Keratinocyte (primary cell): Measurements from ENCODE around the gene STUB1. TPM values are rescaled to one million over a fixed set of nuclear protein-coding genes. Genes with fewer than 3 reads are reported as not detected.

Experiments
- DNase-seq: peaks from one replicate; pipeline ENCODE4 v3.0.0-alpha.2; 2011; ENCODE audit warnings: low read depth, missing footprints, low spot score
- FAIRE-seq: peaks from 2 replicates; lab custom pipeline; 2011; peaks lifted over from hg19 to GRCh38; lab: Jason Lieb, UNC
- H2AFZ ChIP-seq: 2 replicates; pipeline ENCODE4 v1.6.0; 2012; ENCODE audit warnings: low read length, control low read depth, inconsistent platforms; ENCODE audit not compliant: control insufficient read depth
- H3K27ac ChIP-seq: 2 replicates; pipeline ENCODE4 v1.5.1; 2011; ENCODE audit warnings: low read length; ENCODE audit not compliant: control insufficient read depth, insufficient read depth
- H3K27me3 ChIP-seq: 3 replicates; pipeline ENCODE4 v1.6.0; 2011; ENCODE audit warnings: low read length; ENCODE audit not compliant: control insufficient read depth, insufficient read depth; ENCODE audit errors: extremely low read depth
- H3K36me3 ChIP-seq, 2 experiments: 2 replicates in 1 of 2; 3 replicates in 1 of 2; pipeline ENCODE4 v1.5.1; 2011; ENCODE audit warnings: low read length in 2 of 2, mild to moderate bottlenecking in 1 of 2; ENCODE audit not compliant: control insufficient read depth in 2 of 2, insufficient read depth in 2 of 2; ENCODE audit errors: extremely low read depth in 1 of 2
- H3K4me1 ChIP-seq: 3 replicates; pipeline ENCODE4 v1.5.1; 2011; ENCODE audit warnings: low read length; ENCODE audit not compliant: control insufficient read depth, insufficient read depth; ENCODE audit errors: extremely low read depth
- H3K4me2 ChIP-seq: 3 replicates; pipeline ENCODE4 v1.6.0; 2011; ENCODE audit warnings: low read depth, low read length; ENCODE audit not compliant: control insufficient read depth, insufficient read depth; ENCODE audit errors: extremely low read depth
- H3K4me3 ChIP-seq, 3 experiments: fragments of 200-600 bp in 1 of 3; sonication (generic) in 1 of 3; 2 replicates in 2 of 3; 3 replicates in 1 of 3; pipeline ENCODE4 v1.5.1; 2011 to 2016; ENCODE audit warnings: low read length in 3 of 3, mild to moderate bottlenecking in 3 of 3, control low read depth in 2 of 3, inconsistent platforms in 1 of 3, low read depth in 1 of 3, mixed read lengths in 1 of 3, mixed run types in 1 of 3, moderate library complexity in 1 of 3; ENCODE audit not compliant: control insufficient read depth in 2 of 3, insufficient read depth in 2 of 3; ENCODE audit errors: extremely low read depth in 1 of 3
- H3K79me2 ChIP-seq: 2 replicates; pipeline ENCODE4 v1.6.0; 2012; ENCODE audit warnings: low read length; ENCODE audit not compliant: control insufficient read depth, insufficient read depth
- H3K9ac ChIP-seq: 3 replicates; pipeline ENCODE4 v1.6.0; 2011; ENCODE audit warnings: low read length; ENCODE audit not compliant: control insufficient read depth, insufficient read depth; ENCODE audit errors: extremely low read depth
- H3K9me1 ChIP-seq: 3 replicates; pipeline ENCODE4 v1.6.0; 2011; ENCODE audit warnings: low read length; ENCODE audit not compliant: control insufficient read depth, insufficient read depth; ENCODE audit errors: extremely low read depth
- H3K9me3 ChIP-seq: 2 replicates; pipeline ENCODE4 v1.5.1; 2012; ENCODE audit warnings: low read depth, low read length; ENCODE audit not compliant: control insufficient read depth
- H4K20me1 ChIP-seq: 3 replicates; pipeline ENCODE4 v1.6.0; 2011; ENCODE audit warnings: low read length; ENCODE audit not compliant: control insufficient read depth, insufficient read depth; ENCODE audit errors: extremely low read depth
- CTCF ChIP-seq, 3 experiments: IDR thresholded peaks in 1 of 3; conservative IDR thresholded peaks in 1 of 3; optimal IDR thresholded peaks in 1 of 3; 2 replicates in 2 of 3; 3 replicates in 1 of 3; pipeline versions ENCODE3 to v1.5.1; 2011; ENCODE audit warnings: low read length in 3 of 3, mild to moderate bottlenecking in 3 of 3, moderate library complexity in 2 of 3, control low read depth in 1 of 3, inconsistent platforms in 1 of 3; ENCODE audit not compliant: insufficient read depth in 2 of 3; ENCODE audit errors: extremely low read depth in 1 of 3
- EZH2 ChIP-seq: IDR thresholded peaks from one replicate; pipeline ENCODE4 v1.6.1; 2012; ENCODE audit warnings: inconsistent platforms, mild to moderate bottlenecking, low read length, moderate library complexity
- dilution Hi-C: fragments of 300-500 bp; cut with MboI; formaldehyde crosslinking; loops from one replicate; pipeline ENCODE4 v1.7.0; 2020; ENCODE audit warnings: low sequenced_read_pairs; ENCODE audit not compliant: extremely low pct_ligation_motif_present
- polyA plus RNA-seq, 5 experiments: library from polyadenylated mRNA; depleted of rRNA in 3 of 5; stranded (reverse) in 3 of 5; stranded (forward) in 1 of 5; unstranded in 1 of 5; fragments of >200 nt; gene quantifications; 1 replicate in 1 of 5; 2 replicates in 3 of 5; 3 replicates in 1 of 5; pipeline versions ENCODE4 v1.2.1 to v1.2.3, GENCODE V29; 2011 to 2012; ENCODE audit warnings: missing spikeins in 2 of 5, low read depth in 1 of 5, low replicate concordance in 1 of 5

The STUB1 gene
- polyA plus RNA-seq, 1 donor (not counting 4 experiments of a cell fraction or from before 2014, with no cell fraction given): 124 TPM

- Histone ChIP-seq H4K20me1 (no peaks in the 10 kb centered on the region), H2AFZ (no peak overlapping the region), H3K4me1 (peaks cover 12% of the 10 kb centered on the region), H3K27me3 (peaks cover 50% of the 10 kb centered on the region), H3K27ac (no peak overlapping the region), H3K36me3 (no peaks in the 10 kb centered on the region), H3K4me2 (no peak overlapping the region), H3K79me2 (peaks cover 5% of the 10 kb centered on the region), H3K9ac (no peak overlapping the region), H3K9me3 (no peaks in the 10 kb centered on the region), H3K9me1 (no peaks in the 10 kb centered on the region), H3K4me3 (no peak overlapping the region)
- FAIRE-seq (no peak), DNase-seq (no peak)
- dilution Hi-C loops: no loop called here
- TF ChIP-seq EZH2: no peak
- no peak for TF ChIP-seq CTCF (optimal IDR thresholded peaks at IDR 0.05 in 1 of 3, IDR thresholded peaks at IDR 0.05 in 1 of 3, conservative IDR thresholded peaks at IDR 0.05 in 1 of 3; ENCODE audit: extremely low read depth in 1 of 3, insufficient read depth in 2 of 3, low read length in 3 of 3)
These were observed 13.6 kb downstream of the STUB1 start for GRCh38 chr16:693766-694165.

GRCh38 chr16:694187-694862, 14.1 kb downstream of the STUB1 start:
- no peak for TF ChIP-seq CTCF (optimal IDR thresholded peaks at IDR 0.05 in 1 of 3, IDR thresholded peaks at IDR 0.05 in 1 of 3, conservative IDR thresholded peaks at IDR 0.05 in 1 of 3; ENCODE audit: extremely low read depth in 1 of 3, insufficient read depth in 2 of 3, low read length in 3 of 3)
- peak; percentile 99 for TF ChIP-seq EZH2
- dilution Hi-C loops: no loop called here
- H3K4me3 ChIP-seq: no peak overlapping the region

More at GRCh38 chr16:694187-694862, 14.1 kb downstream of the STUB1 start:
- Histone ChIP-seq H3K9me3 (no peaks in the 10 kb centered on the region), H3K9me1 (no peaks in the 10 kb centered on the region), H3K27ac (no peak overlapping the region), H3K4me2 (no peak overlapping the region), H3K79me2 (peaks cover 4% of the 10 kb centered on the region), H3K36me3 (no peaks in the 10 kb centered on the region), H3K9ac (no peak overlapping the region), H2AFZ (no peak overlapping the region), H3K4me1 (peaks cover 11% of the 10 kb centered on the region), H3K27me3 (peaks cover 50% of the 10 kb centered on the region), H4K20me1 (no peaks in the 10 kb centered on the region)
- FAIRE-seq (no peak), DNase-seq (no peak)
